ENCODE data around the gene FALEC.
A peak's percentile ranks its signal among the peaks of the same experiment; 100 is the strongest.

FALEC gene

GRCh38 chr1:150474869-150475268 lies 40.7 kb upstream of the FALEC start:
- Mint-ChIP-seq H3K36me3 (ENCODE audit: low read depth) (peaks cover 44% of the 10 kb centered on the region), H3K27me3 (ENCODE audit: low read depth) (peaks cover 5% of the 10 kb centered on the region), H3K27ac (peak overlapping the region; percentile 50 to 89 (median 76)), H3K4me1 (peaks cover 49% of the 10 kb centered on the region), H3K4me3 (peak overlapping the region in 1 of 3 experiments; percentile 17), H3K9me3 (no peaks in the 10 kb centered on the region)
- TF ChIP-seq CTCF (IDR thresholded peaks at IDR 0.05; ENCODE audit: unreplicated experiment in 3 of 3): no peak

- no peaks in the 10 kb centered on the region for H3K9me3 Mint-ChIP-seq
- peak overlapping the region in 1 of 3 experiments; percentile 1 for H3K4me3 Mint-ChIP-seq
- peaks cover 5% of the 10 kb centered on the region for H3K27me3 Mint-ChIP-seq (ENCODE audit: low read depth)
- no peak for TF ChIP-seq CTCF (IDR thresholded peaks at IDR 0.05; ENCODE audit: unreplicated experiment in 3 of 3)
- peaks cover 49% of the 10 kb centered on the region for H3K4me1 Mint-ChIP-seq
- H3K27ac Mint-ChIP-seq: peak overlapping the region; percentile 50 to 89 (median 76)
- H3K36me3 Mint-ChIP-seq (ENCODE audit: low read depth): peaks cover 26% of the 10 kb centered on the region
Measured at GRCh38 chr1:150476754-150477153, 38.8 kb upstream of the FALEC start.

GRCh38 chr1:150477320-150477719 lies 38.2 kb upstream of the FALEC start:
- peak overlapping the region; percentile 76 to 89 (median 85) for H3K27ac Mint-ChIP-seq
- H3K4me1 Mint-ChIP-seq: peaks cover 49% of the 10 kb centered on the region
- H3K36me3 Mint-ChIP-seq (ENCODE audit: low read depth): peaks cover 20% of the 10 kb centered on the region
- no peak overlapping the region for H3K4me3 Mint-ChIP-seq
- no peaks in the 10 kb centered on the region for H3K9me3 Mint-ChIP-seq
- peaks cover 5% of the 10 kb centered on the region for H3K27me3 Mint-ChIP-seq (ENCODE audit: low read depth)
- no peak for TF ChIP-seq CTCF (IDR thresholded peaks at IDR 0.05; ENCODE audit: unreplicated experiment in 3 of 3)

- peaks cover 16% of the 10 kb centered on the region for H3K36me3 Mint-ChIP-seq (ENCODE audit: low read depth)
- no peak overlapping the region for H3K4me3 Mint-ChIP-seq
- H3K9me3 Mint-ChIP-seq: no peaks in the 10 kb centered on the region
- TF ChIP-seq CTCF (IDR thresholded peaks at IDR 0.05; ENCODE audit: unreplicated experiment in 3 of 3): no peak
- H3K4me1 Mint-ChIP-seq: peaks cover 49% of the 10 kb centered on the region
- H3K27me3 Mint-ChIP-seq (ENCODE audit: low read depth): peaks cover 5% of the 10 kb centered on the region
- H3K27ac Mint-ChIP-seq: peak overlapping the region; percentile 76 to 89 (median 85)
Measured at GRCh38 chr1:150477733-150478132, 37.8 kb upstream of the FALEC start.

GRCh38 chr1:150479370-150479769 lies 36.2 kb upstream of the FALEC start:
- peaks cover 3% of the 10 kb centered on the region for H3K36me3 Mint-ChIP-seq (ENCODE audit: low read depth)
- TF ChIP-seq CTCF (IDR thresholded peaks at IDR 0.05; ENCODE audit: unreplicated experiment in 3 of 3): no peak
- no peak overlapping the region for H3K27ac Mint-ChIP-seq
- H3K4me3 Mint-ChIP-seq: no peak overlapping the region
- H3K27me3 Mint-ChIP-seq (ENCODE audit: low read depth): peaks cover 5% of the 10 kb centered on the region
- no peaks in the 10 kb centered on the region for H3K9me3 Mint-ChIP-seq
- H3K4me1 Mint-ChIP-seq: peaks cover 39% of the 10 kb centered on the region

- Mint-ChIP-seq H3K27ac (peak overlapping the region in 1 of 3 experiments; percentile 66), H3K36me3 (ENCODE audit: low read depth) (no peaks in the 10 kb centered on the region), H3K27me3 (ENCODE audit: low read depth) (peaks cover 5% of the 10 kb centered on the region), H3K4me3 (no peak overlapping the region), H3K4me1 (peaks cover 34% of the 10 kb centered on the region), H3K9me3 (no peaks in the 10 kb centered on the region)
- no peak for TF ChIP-seq CTCF (IDR thresholded peaks at IDR 0.05; ENCODE audit: unreplicated experiment in 3 of 3)
Measured at GRCh38 chr1:150479927-150480352, 35.6 kb upstream of the FALEC start.

Measured in nephron (organoid).